NCI-H2107 treated with DMSO at 0.1 percent for 48 hours (cell line): ENCODE results near the gene UBAC1.

Source experiments
- DNase-seq: peaks from one replicate; lab custom pipeline; 2025; ENCODE audit not compliant: unreplicated experiment; lab: John Stamatoyannopoulos, UW

The UBAC1 gene

GRCh38 chr9:135979547-135980166, 18.5 kb upstream of the UBAC1 start:
- DNase-seq: no peak

GRCh38 chr9:135978642-135979546, 17.7 kb upstream of the UBAC1 start:
- DNase-seq: no peak

- DNase-seq: no peak
These were observed 15.8 kb upstream of the UBAC1 start for GRCh38 chr9:135976944-135977343.

GRCh38 chr9:135976531-135976930, 15.4 kb upstream of the UBAC1 start:
- DNase-seq: no peak

GRCh38 chr9:135975834-135976233, 14.7 kb upstream of the UBAC1 start:
- DNase-seq: no peak

- DNase-seq: no peak
These were observed 13.0 kb upstream of the UBAC1 start for GRCh38 chr9:135974220-135974573.

GRCh38 chr9:135973277-135974219, 12.4 kb upstream of the UBAC1 start:
- DNase-seq: peak; percentile 76

- peak; percentile 20 for DNase-seq
These were observed 10.7 kb upstream of the UBAC1 start for GRCh38 chr9:135971892-135972291.

GRCh38 chr9:135971111-135971766, 10.1 kb upstream of the UBAC1 start:
- DNase-seq: no peak

- DNase-seq: no peak
These were observed 9.1 kb upstream of the UBAC1 start for GRCh38 chr9:135970128-135970815.

- no peak for DNase-seq
These were observed 8.0 kb upstream of the UBAC1 start for GRCh38 chr9:135969064-135969683.

GRCh38 chr9:135968601-135969000, 7.4 kb upstream of the UBAC1 start:
- no peak for DNase-seq

GRCh38 chr9:135968083-135968476, 6.9 kb upstream of the UBAC1 start:
- no peak for DNase-seq

GRCh38 chr9:135966916-135967260, 5.7 kb upstream of the UBAC1 start:
- peak; percentile 26 for DNase-seq

- no peak for DNase-seq
These were observed 4.1 kb upstream of the UBAC1 start for GRCh38 chr9:135965124-135965756.

GRCh38 chr9:135963938-135964337, 2.8 kb upstream of the UBAC1 start:
- DNase-seq: no peak

GRCh38 chr9:135963338-135963737, 2.2 kb upstream of the UBAC1 start:
- DNase-seq: no peak

- DNase-seq: no peak
These were observed 1.6 kb upstream of the UBAC1 start for GRCh38 chr9:135962696-135963307.
